Gastrocnemius medialis (tissue), 4 donors: ENCODE measurements around the gene CRYBG1.

Experiments used
- CTCF ChIP-seq, 5 experiments: fragments of 450-650 bp in 3 of 5; fragments of 200-600 bp in 2 of 5; sonication (generic) in 2 of 5; IDR thresholded peaks in 4 of 5; conservative IDR thresholded peaks in 1 of 5; 1 replicate in 4 of 5; 2 replicates in 1 of 5; pipeline ENCODE4 v1.5.1; 2016 to 2019; ENCODE audit warnings: antibody characterized with exemption in 5 of 5, mild to moderate bottlenecking in 3 of 5, moderate library complexity in 3 of 5
- POLR2A ChIP-seq, 2 donors: fragments of 450-650 bp; IDR thresholded peaks; one replicate each; pipeline ENCODE4 v1.6.1; 2017; ENCODE audit warnings: antibody characterized with exemption in 2 of 2, mild to moderate bottlenecking in 2 of 2, moderate library complexity in 2 of 2

GRCh38 chr6:106381881-106382280 is 21.4 kb downstream of the CRYBG1 start:
- TF ChIP-seq CTCF (IDR thresholded peaks at IDR 0.05 in 4 of 5, conservative IDR thresholded peaks at IDR 0.05 in 1 of 5) (no peak), POLR2A (IDR thresholded peaks at IDR 0.05) (no peak)
